ENCODE results near the gene LMO2.

LMO2 gene

GRCh38 chr11:33864479-33864878 lies 27.4 kb downstream of the LMO2 start:
- H3K4me3 ChIP-seq (ENCODE audit: control insufficient read depth, low read depth, low read length) = no peak overlapping the region
- DNase-seq (ENCODE audit: low read depth) = no peak
- no peak for TF ChIP-seq CTCF (conservative IDR thresholded peaks at IDR 0.05; ENCODE audit: control insufficient read depth, insufficient read depth, low read depth, low read length)

- TF ChIP-seq CTCF (conservative IDR thresholded peaks at IDR 0.05; ENCODE audit: control insufficient read depth, insufficient read depth, low read depth, low read length) = no peak
- no peak for DNase-seq (ENCODE audit: low read depth)
- no peak overlapping the region for H3K4me3 ChIP-seq (ENCODE audit: control insufficient read depth, low read depth, low read length)
Observed at GRCh38 chr11:33863418-33864172, 28.3 kb downstream of the LMO2 start.

GRCh38 chr11:33861941-33862589 lies 29.8 kb downstream of the LMO2 start:
- no peak for DNase-seq (ENCODE audit: low read depth)
- no peak for TF ChIP-seq CTCF (conservative IDR thresholded peaks at IDR 0.05; ENCODE audit: control insufficient read depth, insufficient read depth, low read depth, low read length)

GRCh38 chr11:33861386-33861785 lies 30.5 kb downstream of the LMO2 start:
- TF ChIP-seq CTCF (conservative IDR thresholded peaks at IDR 0.05; ENCODE audit: control insufficient read depth, insufficient read depth, low read depth, low read length) = no peak
- no peak for DNase-seq (ENCODE audit: low read depth)
- no peak overlapping the region for H3K4me3 ChIP-seq (ENCODE audit: control insufficient read depth, low read depth, low read length)

More at GRCh38 chr11:33861941-33862589, 29.8 kb downstream of the LMO2 start:
- H3K4me3 ChIP-seq (ENCODE audit: control insufficient read depth, low read depth, low read length) = no peak overlapping the region

- TF ChIP-seq CTCF (conservative IDR thresholded peaks at IDR 0.05; ENCODE audit: control insufficient read depth, insufficient read depth, low read depth, low read length) = no peak
- H3K4me3 ChIP-seq (ENCODE audit: control insufficient read depth, low read depth, low read length) = no peak overlapping the region
- no peak for DNase-seq (ENCODE audit: low read depth)
Observed at GRCh38 chr11:33860926-33861325, 30.9 kb downstream of the LMO2 start.

- no peak for TF ChIP-seq CTCF (conservative IDR thresholded peaks at IDR 0.05; ENCODE audit: control insufficient read depth, insufficient read depth, low read depth, low read length)
- H3K4me3 ChIP-seq (ENCODE audit: control insufficient read depth, low read depth, low read length) = no peak overlapping the region
- no peak for DNase-seq (ENCODE audit: low read depth)
Observed at GRCh38 chr11:33859306-33859705, 32.6 kb downstream of the LMO2 start.

Measured in fibroblast of mammary gland (primary cell).